Astrocyte (in vitro differentiated cells and primary cell): Measurements from ENCODE around the gene ANKRD12. TPM values are rescaled to one million over a fixed set of nuclear protein-coding genes. Genes with fewer than 3 reads are reported as not detected.

Experiments
- DNase-seq: peaks from one replicate; pipeline ENCODE4 v3.0.0-alpha.2; 2010; ENCODE audit warnings: low read depth
- FAIRE-seq: peaks from 2 replicates; lab custom pipeline; 2011; peaks lifted over from hg19 to GRCh38; lab: Jason Lieb, UNC
- H2AFZ ChIP-seq: 2 replicates; pipeline ENCODE4 v1.6.0; 2012; ENCODE audit warnings: low read depth, low read length, inconsistent platforms
- H3K27ac ChIP-seq: 2 replicates; pipeline ENCODE4 v1.5.1; 2011; ENCODE audit warnings: low read depth, low read length, inconsistent platforms
- H3K27me3 ChIP-seq: 2 replicates; pipeline ENCODE4 v1.6.0; 2011; ENCODE audit warnings: low read length, inconsistent platforms; ENCODE audit not compliant: insufficient read depth
- H3K36me3 ChIP-seq: 2 replicates; pipeline ENCODE4 v1.5.1; 2011; ENCODE audit warnings: low read length, inconsistent platforms; ENCODE audit not compliant: insufficient read depth
- H3K4me1 ChIP-seq: 2 replicates; pipeline ENCODE4 v1.5.1; 2011; ENCODE audit warnings: low read length, inconsistent platforms; ENCODE audit not compliant: insufficient read depth
- H3K4me2 ChIP-seq: 2 replicates; pipeline ENCODE4 v1.6.0; 2012; ENCODE audit warnings: low read length, inconsistent platforms
- H3K4me3 ChIP-seq: 2 replicates; pipeline ENCODE4 v1.5.1; 2011; ENCODE audit warnings: low read depth, mild to moderate bottlenecking, low read length, inconsistent platforms; ENCODE audit not compliant: insufficient read depth
- H3K79me2 ChIP-seq: 2 replicates; pipeline ENCODE4 v1.6.0; 2012; ENCODE audit warnings: mild to moderate bottlenecking, low read length, inconsistent platforms; ENCODE audit not compliant: insufficient read depth
- H3K9ac ChIP-seq: 2 replicates; pipeline ENCODE4 v1.6.0; 2012; ENCODE audit warnings: mild to moderate bottlenecking, low read length, inconsistent platforms
- H3K9me3 ChIP-seq: 2 replicates; pipeline ENCODE4 v1.5.1; 2012; ENCODE audit warnings: low read depth, mild to moderate bottlenecking, low read length, inconsistent platforms; ENCODE audit not compliant: insufficient read depth
- H4K20me1 ChIP-seq: 2 replicates; pipeline ENCODE4 v1.6.0; 2012; ENCODE audit warnings: low read length, inconsistent platforms; ENCODE audit not compliant: insufficient read depth
- H3K27ac Mint-ChIP-seq: one replicate; pipeline ENCODE4 v1.8.0; 2021; ENCODE audit warnings: mild to moderate bottlenecking, mixed read lengths; ENCODE audit not compliant: unreplicated experiment
- H3K27me3 Mint-ChIP-seq: one replicate; pipeline ENCODE4 v1.8.0; 2021; ENCODE audit warnings: low read depth, mixed read lengths; ENCODE audit not compliant: unreplicated experiment
- H3K36me3 Mint-ChIP-seq: one replicate; pipeline ENCODE4 v1.8.0; 2021; ENCODE audit warnings: low read depth, mixed read lengths; ENCODE audit not compliant: unreplicated experiment
- H3K4me1 Mint-ChIP-seq: one replicate; pipeline ENCODE4 v1.8.0; 2021; ENCODE audit warnings: low read depth, mixed read lengths; ENCODE audit not compliant: unreplicated experiment
- H3K4me3 Mint-ChIP-seq: one replicate; pipeline ENCODE4 v1.8.0; 2021; ENCODE audit warnings: mild to moderate bottlenecking, moderate library complexity, mixed read lengths; ENCODE audit not compliant: unreplicated experiment
- H3K9me3 Mint-ChIP-seq: one replicate; pipeline ENCODE4 v1.8.0; 2021; ENCODE audit warnings: mild to moderate bottlenecking, mixed read lengths; ENCODE audit not compliant: unreplicated experiment
- EZH2 ChIP-seq: IDR thresholded peaks from 2 replicates; pipeline ENCODE4 v1.6.1; 2012; ENCODE audit warnings: mild to moderate bottlenecking, low read length, inconsistent platforms; ENCODE audit not compliant: insufficient read depth
- total RNA-seq: library from RNA; stranded (reverse); gene quantifications from 2 replicates; pipeline ENCODE4 v1.2.1, GENCODE V29; 2021
- TF ChIP-seq, protein P1 (sequence below): IDR thresholded peaks from 2 replicates; pipeline ENCODE4 v1.5.1; 2011; ENCODE audit warnings: low read depth, mild to moderate bottlenecking, inconsistent platforms, low read length, moderate library complexity; ENCODE audit not compliant: insufficient read depth

Gene ANKRD12
- total RNA-seq, 1 donor from 2014 or later, result 24.4 TPM

DNA sequence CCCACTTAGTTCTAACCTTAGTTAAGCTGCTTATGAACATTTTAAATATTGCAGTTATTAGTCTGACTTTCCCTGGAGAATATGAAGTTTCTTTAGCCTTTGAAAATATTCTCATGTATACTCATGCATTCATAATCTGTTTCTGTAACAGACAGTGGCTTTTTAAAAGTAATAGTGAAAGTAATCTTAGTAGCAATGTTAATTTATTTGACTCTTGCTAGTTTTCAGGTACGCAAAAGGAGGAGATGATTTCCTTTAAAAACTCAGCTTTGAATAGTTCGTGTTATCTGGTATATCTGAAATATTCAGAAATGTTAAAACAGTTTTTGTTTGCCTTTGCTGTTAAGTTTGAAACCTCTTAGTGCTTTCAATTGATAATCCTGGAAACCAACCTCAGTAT is 3.8 kb downstream of the ANKRD12 start:
- Histone ChIP-seq H3K27me3 (no peaks in the 10 kb centered on the region), H3K4me1 (peaks cover 14% of the 10 kb centered on the region), H3K4me3 (no peak overlapping the region), H3K27ac (no peak overlapping the region), H3K36me3 (no peaks in the 10 kb centered on the region), H3K9me3 (no peaks in the 10 kb centered on the region), H2AFZ (no peak overlapping the region), H3K79me2 (peaks cover 74% of the 10 kb centered on the region), H3K4me2 (peak overlapping the region; percentile 29), H3K9ac (no peak overlapping the region), H4K20me1 (peaks cover 51% of the 10 kb centered on the region)
- TF ChIP-seq EZH2, result no peak
- TF ChIP-seq, protein P1, sequence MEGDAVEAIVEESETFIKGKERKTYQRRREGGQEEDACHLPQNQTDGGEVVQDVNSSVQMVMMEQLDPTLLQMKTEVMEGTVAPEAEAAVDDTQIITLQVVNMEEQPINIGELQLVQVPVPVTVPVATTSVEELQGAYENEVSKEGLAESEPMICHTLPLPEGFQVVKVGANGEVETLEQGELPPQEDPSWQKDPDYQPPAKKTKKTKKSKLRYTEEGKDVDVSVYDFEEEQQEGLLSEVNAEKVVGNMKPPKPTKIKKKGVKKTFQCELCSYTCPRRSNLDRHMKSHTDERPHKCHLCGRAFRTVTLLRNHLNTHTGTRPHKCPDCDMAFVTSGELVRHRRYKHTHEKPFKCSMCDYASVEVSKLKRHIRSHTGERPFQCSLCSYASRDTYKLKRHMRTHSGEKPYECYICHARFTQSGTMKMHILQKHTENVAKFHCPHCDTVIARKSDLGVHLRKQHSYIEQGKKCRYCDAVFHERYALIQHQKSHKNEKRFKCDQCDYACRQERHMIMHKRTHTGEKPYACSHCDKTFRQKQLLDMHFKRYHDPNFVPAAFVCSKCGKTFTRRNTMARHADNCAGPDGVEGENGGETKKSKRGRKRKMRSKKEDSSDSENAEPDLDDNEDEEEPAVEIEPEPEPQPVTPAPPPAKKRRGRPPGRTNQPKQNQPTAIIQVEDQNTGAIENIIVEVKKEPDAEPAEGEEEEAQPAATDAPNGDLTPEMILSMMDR, result no peak
- Mint-ChIP-seq H3K9me3 (no peaks in the 10 kb centered on the region), H3K4me1 (peaks cover 30% of the 10 kb centered on the region), H3K4me3 (no peak overlapping the region), H3K27ac (no peak overlapping the region), H3K27me3 (no peaks in the 10 kb centered on the region), H3K36me3 (peaks cover 2% of the 10 kb centered on the region)
- FAIRE-seq, result no peak
- no peak for DNase-seq

GRCh38 chr18:9140984-9141383 is 4.4 kb downstream of the ANKRD12 start:
- Histone ChIP-seq H3K36me3 (no peaks in the 10 kb centered on the region), H3K27ac (no peak overlapping the region), H3K4me1 (peaks cover 8% of the 10 kb centered on the region), H3K27me3 (no peaks in the 10 kb centered on the region), H3K4me3 (no peak overlapping the region), H3K4me2 (no peak overlapping the region), H3K9me3 (no peaks in the 10 kb centered on the region), H3K79me2 (peaks cover 79% of the 10 kb centered on the region), H3K9ac (no peak overlapping the region), H4K20me1 (peaks cover 56% of the 10 kb centered on the region), H2AFZ (no peak overlapping the region)
- FAIRE-seq, result no peak
- Mint-ChIP-seq H3K27me3 (no peaks in the 10 kb centered on the region), H3K9me3 (no peaks in the 10 kb centered on the region), H3K4me1 (peaks cover 28% of the 10 kb centered on the region), H3K36me3 (peaks cover 2% of the 10 kb centered on the region), H3K27ac (no peak overlapping the region), H3K4me3 (no peak overlapping the region)
- TF ChIP-seq EZH2, result no peak
- TF ChIP-seq, protein P1, result no peak
- no peak for DNase-seq

- Histone ChIP-seq H3K36me3 (no peaks in the 10 kb centered on the region), H4K20me1 (peaks cover 58% of the 10 kb centered on the region), H2AFZ (no peak overlapping the region), H3K9ac (no peak overlapping the region), H3K4me2 (no peak overlapping the region), H3K4me3 (no peak overlapping the region), H3K27ac (no peak overlapping the region), H3K9me3 (no peaks in the 10 kb centered on the region), H3K4me1 (no peaks in the 10 kb centered on the region), H3K27me3 (no peaks in the 10 kb centered on the region), H3K79me2 (peaks cover 86% of the 10 kb centered on the region)
- Mint-ChIP-seq H3K27ac (no peak overlapping the region), H3K36me3 (no peaks in the 10 kb centered on the region), H3K27me3 (no peaks in the 10 kb centered on the region), H3K4me1 (peaks cover 13% of the 10 kb centered on the region), H3K9me3 (no peaks in the 10 kb centered on the region), H3K4me3 (no peak overlapping the region)
- no peak for FAIRE-seq
- TF ChIP-seq, protein P1, result no peak
- no peak for TF ChIP-seq EZH2
- no peak for DNase-seq
Measured at GRCh38 chr18:9146224-9146623, 9.6 kb downstream of the ANKRD12 start.
